HG03457 (cell line): Measurements from ENCODE around the gene C2CD4C.
"Not testable (repeated sequence)": the region's sequence is repeated elsewhere in the genome, so short reads cannot be mapped to it uniquely, and the experiment has no call there.

ENCODE experiments used
- ATAC-seq: cut with Tn5 transposase; IDR thresholded peaks from one replicate; pipeline ENCODE4 v1.9.1; 2021; ENCODE audit warnings: moderate number of reproducible peaks; ENCODE audit not compliant: unreplicated experiment

The C2CD4C gene

GRCh38 chr19:418761-419671, 10.1 kb upstream of the C2CD4C start:
- no peak for ATAC-seq

GRCh38 chr19:416416-416815, 7.5 kb upstream of the C2CD4C start:
- ATAC-seq = no peak

DNA sequence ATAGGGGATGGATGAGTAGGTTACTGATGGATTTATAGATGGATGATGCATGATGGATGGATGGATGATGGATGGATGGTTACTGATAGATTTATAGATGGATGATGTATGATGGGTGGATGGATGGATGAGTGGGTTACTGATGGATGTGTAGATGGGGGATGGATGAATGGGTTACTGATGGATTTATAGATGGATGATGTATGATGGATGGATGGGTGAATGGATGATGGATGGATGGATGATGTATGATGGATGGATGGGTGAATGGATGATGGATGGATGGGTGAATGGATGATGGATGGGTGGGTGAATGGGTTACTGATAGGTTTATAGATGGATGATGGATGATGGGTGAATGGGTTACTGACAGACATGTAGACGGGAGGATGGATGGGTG, 6.3 kb upstream of the C2CD4C start:
- no peak for ATAC-seq

DNA sequence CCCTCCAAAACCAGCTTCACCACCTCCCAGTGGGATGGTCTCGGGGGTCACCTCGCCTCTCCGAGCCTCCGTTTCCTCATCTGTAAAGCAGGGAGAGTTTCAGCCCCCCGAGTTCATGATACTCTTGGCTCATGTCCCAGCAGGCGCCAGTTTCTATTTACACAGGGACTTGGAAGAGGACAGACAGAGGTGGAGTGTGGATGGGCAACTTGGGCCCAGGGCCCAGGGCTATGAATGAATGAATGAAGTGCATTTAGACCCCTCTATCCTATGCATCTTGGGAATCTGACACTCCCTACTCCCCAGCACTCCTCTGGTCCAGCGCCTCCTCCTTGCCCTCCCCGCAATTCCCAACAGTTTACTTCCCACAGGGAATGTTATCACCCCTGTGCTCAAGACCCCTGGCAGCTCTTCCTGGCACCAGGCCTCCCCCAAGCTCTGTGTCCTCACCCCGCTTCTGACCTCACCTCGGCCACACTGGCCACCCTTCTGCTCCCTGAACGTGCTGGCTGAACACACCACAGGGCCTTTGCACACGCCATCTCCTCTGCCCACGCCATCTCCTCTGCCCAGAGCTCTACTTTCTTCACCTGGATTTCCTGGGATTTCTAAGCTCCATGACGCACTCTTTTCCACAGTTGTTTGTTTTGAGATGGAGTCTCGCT, 4.9 kb upstream of the C2CD4C start:
- ATAC-seq = no peak

GRCh38 chr19:412356-413355, 3.7 kb upstream of the C2CD4C start:
- ATAC-seq = no peak

- ATAC-seq = no peak
These were observed 2.9 kb upstream of the C2CD4C start for GRCh38 chr19:411723-412355.

DNA sequence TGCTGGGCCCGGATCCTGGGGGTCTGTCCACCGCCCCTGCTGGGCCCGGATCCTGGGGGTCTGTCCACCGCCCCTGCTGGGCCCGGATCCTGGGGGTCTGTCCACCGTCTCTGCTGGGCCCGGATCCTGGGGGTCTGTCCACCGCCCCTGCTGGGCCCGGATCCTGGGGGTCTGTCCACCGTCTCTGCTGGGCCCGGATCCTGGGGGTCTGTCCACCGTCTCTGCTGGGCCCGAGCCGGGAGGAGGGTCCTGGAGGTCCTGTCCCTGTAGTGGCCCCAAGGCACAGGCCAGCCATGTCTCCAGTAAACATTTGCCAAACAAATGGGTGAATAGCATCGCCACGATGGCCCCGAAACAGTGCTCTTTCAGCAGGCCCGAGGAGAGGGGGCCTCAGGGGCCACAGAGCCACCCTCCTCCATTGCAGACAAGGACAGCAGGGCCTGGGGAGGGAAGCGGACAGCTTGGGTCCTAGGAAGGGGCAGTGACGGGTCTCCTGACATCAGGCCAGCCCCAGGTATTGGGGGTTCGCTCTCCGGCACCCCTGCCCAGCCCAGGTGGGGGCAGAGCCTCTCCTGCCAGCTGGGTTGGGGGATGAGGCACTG, 2.3 kb upstream of the C2CD4C start:
- ATAC-seq = not testable (repeated sequence)

DNA sequence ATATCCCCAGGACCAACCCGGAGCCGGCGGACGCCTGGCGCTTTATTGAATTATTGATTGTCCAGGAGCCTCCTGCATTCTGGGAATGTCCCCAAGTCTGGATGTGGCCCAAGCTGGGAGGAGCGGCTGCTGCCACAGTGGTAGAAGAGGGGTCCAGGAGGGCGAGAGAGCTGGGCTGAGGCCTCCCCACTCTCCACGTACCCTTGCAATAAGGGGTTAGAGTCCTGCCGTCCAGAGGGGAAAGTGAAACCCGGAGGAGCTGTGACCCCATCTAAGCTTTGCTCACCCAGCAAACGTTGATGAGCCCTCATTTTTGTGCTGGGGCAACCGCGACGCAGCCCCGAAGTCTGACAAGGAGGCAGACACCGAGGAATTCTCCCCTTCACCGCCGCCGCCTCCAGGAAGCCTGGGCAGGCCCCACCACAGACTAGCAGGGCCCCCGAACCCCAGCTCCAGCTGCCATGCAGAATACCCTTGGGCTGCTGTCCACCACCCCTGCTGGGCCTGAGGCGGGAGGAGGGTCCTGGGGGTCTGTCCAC, 1.4 kb upstream of the C2CD4C start:
- no peak for ATAC-seq

DNA sequence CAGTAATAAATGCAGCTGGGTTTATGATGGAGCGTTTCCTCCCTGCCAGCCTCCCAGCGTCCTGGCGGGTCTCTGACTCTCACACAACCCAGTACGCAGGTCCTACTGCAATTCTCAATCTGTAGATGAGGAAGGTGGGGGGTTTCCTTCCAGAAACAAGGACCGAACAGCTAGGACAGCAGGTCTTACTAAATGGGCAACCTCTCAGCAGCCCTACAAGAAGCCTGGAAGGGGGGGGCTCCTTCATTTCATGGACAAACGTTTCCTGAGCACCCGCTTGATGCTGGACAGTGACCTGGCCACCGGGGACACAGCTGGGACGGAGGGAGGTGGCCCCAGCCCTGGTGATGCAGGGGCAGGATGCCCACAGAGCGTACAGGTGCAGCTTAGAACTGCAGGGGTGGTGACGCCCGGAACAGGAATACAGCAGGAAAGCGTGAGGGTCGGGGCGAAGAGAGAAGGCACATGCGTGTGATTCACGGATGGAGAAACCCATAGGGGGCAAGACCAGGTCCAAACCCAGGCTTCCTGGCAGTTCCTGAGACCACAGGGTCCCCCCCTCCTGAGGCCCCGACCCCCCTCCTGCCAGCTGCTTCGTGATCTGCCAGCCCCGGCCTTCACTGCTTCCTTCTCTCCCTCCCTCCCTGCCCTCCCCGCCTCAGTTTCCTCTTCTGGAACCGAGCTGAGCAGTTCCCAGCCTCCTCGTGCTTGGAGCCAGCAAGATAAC, 732 bp upstream of the C2CD4C start:
- no peak for ATAC-seq

GRCh38 chr19:408441-408901, 476 bp downstream of the C2CD4C start:
- ATAC-seq = no peak

- ATAC-seq = no peak
These were observed 1.2 kb downstream of the C2CD4C start for GRCh38 chr19:407511-408440.

DNA sequence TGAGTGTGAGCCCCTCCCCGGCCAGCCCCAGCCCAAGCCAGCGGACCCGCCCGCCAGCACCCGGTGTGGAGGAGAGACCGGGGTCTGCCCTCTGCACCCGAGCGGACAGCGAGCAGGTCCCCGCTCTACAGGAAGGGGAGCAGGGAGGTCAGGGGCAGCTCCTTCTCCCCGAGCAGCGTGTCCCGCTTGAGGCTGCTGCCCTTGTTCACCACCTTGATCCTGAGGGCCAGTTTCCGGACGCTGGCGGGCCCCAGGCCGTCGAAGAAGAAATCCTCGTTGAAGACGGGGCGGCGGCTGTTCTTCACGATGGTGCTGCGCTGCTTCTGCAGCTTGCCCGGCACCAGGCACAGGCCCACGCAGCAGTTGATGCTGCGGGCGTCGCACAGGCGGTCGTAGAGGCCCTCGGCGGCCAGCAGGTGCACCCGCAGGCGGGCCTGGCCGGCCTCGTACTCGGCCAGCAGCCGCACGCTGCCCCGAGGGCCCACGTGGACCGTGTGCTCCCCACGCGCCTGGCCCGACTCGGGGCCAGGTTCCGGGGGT, 1.9 kb downstream of the C2CD4C start:
- ATAC-seq = no peak

GRCh38 chr19:406135-406781, 2.7 kb downstream of the C2CD4C start:
- ATAC-seq = no peak

GRCh38 chr19:405121-405965, 3.6 kb downstream of the C2CD4C start:
- ATAC-seq = no peak

GRCh38 chr19:403221-404027, 5.5 kb downstream of the C2CD4C start:
- ATAC-seq = no peak

- no peak for ATAC-seq
These were observed 6.2 kb downstream of the C2CD4C start for GRCh38 chr19:402786-403185.
